HG02610 (cell line): ENCODE measurements around the gene RAPGEF1.
"Not testable (repeated sequence)": the region's sequence is repeated elsewhere in the genome, so short reads cannot be mapped to it uniquely, and the experiment has no call there.

ENCODE experiments used
- ATAC-seq: cut with Tn5 transposase; IDR thresholded peaks from one replicate; pipeline ENCODE4 v1.9.1; 2021; ENCODE audit warnings: mild to moderate bottlenecking, moderate library complexity; ENCODE audit not compliant: unreplicated experiment

The RAPGEF1 gene

GRCh38 chr9:131731237-131731636 lies 8.6 kb downstream of the RAPGEF1 start:
- ATAC-seq = no peak

- ATAC-seq = no peak
Observed at GRCh38 chr9:131728961-131729360, 10.9 kb downstream of the RAPGEF1 start.

- ATAC-seq = no peak
Observed at GRCh38 chr9:131728546-131728910, 11.3 kb downstream of the RAPGEF1 start.

GRCh38 chr9:131727795-131728545 lies 11.9 kb downstream of the RAPGEF1 start:
- ATAC-seq = peak; percentile 37

- no peak for ATAC-seq
Observed at GRCh38 chr9:131727184-131727759, 12.6 kb downstream of the RAPGEF1 start.

- ATAC-seq = no peak
Observed at GRCh38 chr9:131724683-131725082, 15.2 kb downstream of the RAPGEF1 start.

- ATAC-seq = no peak
Observed at GRCh38 chr9:131723632-131724031, 16.2 kb downstream of the RAPGEF1 start.

- ATAC-seq = no peak
Observed at GRCh38 chr9:131722255-131722654, 17.6 kb downstream of the RAPGEF1 start.

- no peak for ATAC-seq
Observed at GRCh38 chr9:131721076-131721475, 18.8 kb downstream of the RAPGEF1 start.

- peak; percentile 51 for ATAC-seq
Observed at GRCh38 chr9:131720330-131720729, 19.5 kb downstream of the RAPGEF1 start.

- no peak for ATAC-seq
Observed at GRCh38 chr9:131719262-131719908, 20.5 kb downstream of the RAPGEF1 start.

GRCh38 chr9:131717719-131718460 lies 22.0 kb downstream of the RAPGEF1 start:
- no peak for ATAC-seq

GRCh38 chr9:131715906-131716305 lies 24.0 kb downstream of the RAPGEF1 start:
- no peak for ATAC-seq

GRCh38 chr9:131714821-131715220 lies 25.1 kb downstream of the RAPGEF1 start:
- ATAC-seq = no peak

- no peak for ATAC-seq
Observed at GRCh38 chr9:131714161-131714646, 25.7 kb downstream of the RAPGEF1 start.

- ATAC-seq = no peak
Observed at GRCh38 chr9:131713016-131713415, 26.9 kb downstream of the RAPGEF1 start.

GRCh38 chr9:131712151-131712716 lies 27.6 kb downstream of the RAPGEF1 start:
- no peak for ATAC-seq

GRCh38 chr9:131709771-131710431 lies 30.0 kb downstream of the RAPGEF1 start:
- peak; percentile 61 for ATAC-seq

GRCh38 chr9:131709010-131709770 lies 30.7 kb downstream of the RAPGEF1 start:
- not testable (repeated sequence) for ATAC-seq
